HEK293T (cell line): Measurements from ENCODE around the gene DDX51.

Experiments used
- ARNT ChIP-seq: fragments of 450-650 bp; IDR thresholded peaks from 2 replicates; pipeline ENCODE4 v1.6.1; 2017; ENCODE audit warnings: mild to moderate bottlenecking
- BHLHE40 ChIP-seq: fragments of 450-650 bp; IDR thresholded peaks from 2 replicates; pipeline ENCODE4 v1.6.1; 2016; ENCODE audit warnings: mild to moderate bottlenecking, moderate library complexity, borderline replicate concordance
- CTBP1 ChIP-seq: fragments of 450-650 bp; IDR thresholded peaks from 2 replicates; pipeline ENCODE4 v1.6.1; 2016; ENCODE audit warnings: borderline replicate concordance
- ELF4 ChIP-seq: fragments of 450-650 bp; IDR thresholded peaks from 2 replicates; pipeline ENCODE4 v1.6.1; 2017; ENCODE audit warnings: antibody characterized with exemption
- FOXA1 ChIP-seq: fragments of 450-650 bp; IDR thresholded peaks from 2 replicates; pipeline ENCODE4 v1.6.1; 2016; ENCODE audit warnings: mild to moderate bottlenecking
- FOXM1 ChIP-seq: fragments of 450-650 bp; IDR thresholded peaks from 2 replicates; pipeline ENCODE4 v1.6.1; 2017; ENCODE audit warnings: mild to moderate bottlenecking, borderline replicate concordance
- SP1 ChIP-seq: fragments of 450-650 bp; IDR thresholded peaks from 2 replicates; pipeline ENCODE4 v1.6.1; 2017
- SUZ12 ChIP-seq: fragments of 450-650 bp; IDR thresholded peaks from 2 replicates; pipeline ENCODE4 v1.6.1; 2016; ENCODE audit warnings: mild to moderate bottlenecking
- ZNF384 ChIP-seq: fragments of 450-650 bp; IDR thresholded peaks from 2 replicates; pipeline ENCODE4 v1.6.1; 2016

- no peak for TF ChIP-seq FOXM1
- TF ChIP-seq SP1 = no peak
- no peak for TF ChIP-seq ARNT
- no peak for TF ChIP-seq FOXA1
- TF ChIP-seq SUZ12 = no peak
- no peak for TF ChIP-seq CTBP1
- no peak for TF ChIP-seq BHLHE40
- TF ChIP-seq ZNF384 = no peak
- TF ChIP-seq ELF4 = no peak
Observed at GRCh38 chr12:132131952-132132351, 12.2 kb downstream of the DDX51 start.
